ENCODE measurements around the gene GNG12. TPM values are rescaled to one million over a fixed set of nuclear protein-coding genes. Genes with fewer than 3 reads are reported as not detected.

The GNG12 gene
- total RNA-seq, 2 experiments from 2014 or later, result not detected

DNA sequence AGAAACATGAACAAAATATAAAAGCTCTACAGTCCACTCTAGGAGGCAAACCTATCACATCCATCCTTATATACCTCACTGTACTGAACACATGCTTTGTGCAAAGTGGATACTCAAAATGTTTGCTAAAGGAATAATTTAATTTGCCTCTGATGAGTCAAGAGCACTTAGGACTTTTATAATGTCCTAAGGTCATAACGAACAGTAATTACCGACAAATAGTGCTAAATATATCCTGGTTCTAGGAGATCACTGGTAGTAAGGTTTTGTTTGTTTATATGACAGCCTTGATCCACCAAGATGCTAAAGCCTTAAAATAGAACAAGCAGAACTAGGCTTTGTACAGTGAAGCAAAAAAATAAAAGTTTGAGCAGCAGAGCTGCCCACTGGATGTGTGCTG is 77.6 kb downstream of the GNG12 start:
- Mint-ChIP-seq H3K36me3 (ENCODE audit: low read depth) (no peaks in the 10 kb centered on the region), H3K4me3 (no peak overlapping the region), H3K27me3 (peaks cover 4% of the 10 kb centered on the region), H3K27ac (no peak overlapping the region), H3K4me1 (ENCODE audit: low read depth) (peaks cover 4% of the 10 kb centered on the region), H3K9me3 (no peaks in the 10 kb centered on the region)
- ChIA-PET POLR2A (interaction anchor here (0.6 kb wide), 1 partner anchor 667 kb away, joined by 3 read pairs; no protein-coding TSS in a partner anchor), CTCF (interaction anchor here (0.6 to 3.2 kb wide), 3 partner anchors 194 to 315 kb away, joined by 3 to 25 read pairs (median 6); no protein-coding TSS in a partner anchor)
- intact Hi-C loops (cut with micrococcal nuclease), result no loop called here
- no peak for TF ChIP-seq CTCF (IDR thresholded peaks at IDR 0.05)
- no peak for ATAC-seq
- no peak for DNase-seq

DNA sequence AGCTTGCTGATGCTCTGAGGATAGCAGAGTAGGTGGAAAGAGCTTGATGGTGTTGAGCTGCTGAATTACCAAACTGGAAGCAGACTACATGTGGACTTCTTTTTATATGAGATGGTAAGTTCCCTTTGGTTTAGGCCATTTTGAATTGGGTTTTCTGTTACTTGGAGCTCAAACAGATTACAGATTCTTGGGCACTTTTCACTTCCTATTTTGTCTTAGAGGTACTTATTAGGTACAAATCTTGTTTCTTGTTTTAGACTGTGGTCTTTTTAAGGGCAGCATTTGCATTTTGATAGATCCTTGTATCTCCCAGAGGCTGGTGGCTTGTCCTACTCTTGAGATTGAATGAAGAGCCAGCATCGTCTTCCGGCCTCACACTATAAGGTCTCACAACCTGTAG is 78.1 kb downstream of the GNG12 start:
- TF ChIP-seq CTCF (IDR thresholded peaks at IDR 0.05), result no peak
- H3K36me3 Mint-ChIP-seq (ENCODE audit: low read depth), result no peaks in the 10 kb centered on the region
- peaks cover 4% of the 10 kb centered on the region for H3K4me1 Mint-ChIP-seq (ENCODE audit: low read depth)
- ChIA-PET POLR2A (interaction anchor here (0.6 kb wide), 1 partner anchor 668 kb away, joined by 3 read pairs; no protein-coding TSS in a partner anchor), CTCF (interaction anchor here (0.6 to 3.2 kb wide), 3 partner anchors 194 to 314 kb away, joined by 3 to 25 read pairs (median 6); no protein-coding TSS in a partner anchor)
- no peaks in the 10 kb centered on the region for H3K9me3 Mint-ChIP-seq
- ATAC-seq (no peak), DNase-seq (no peak)
- H3K4me3 Mint-ChIP-seq, result no peak overlapping the region
- H3K27ac Mint-ChIP-seq, result no peak overlapping the region
- H3K27me3 Mint-ChIP-seq, result no peaks in the 10 kb centered on the region
- intact Hi-C loops (cut with micrococcal nuclease), result no loop called here

- ChIA-PET CTCF (interaction anchor here (2.5 to 3.4 kb wide), 3 partner anchors 11 to 222 kb away, joined by 6 to 25 read pairs (median 15); no protein-coding TSS in a partner anchor), POLR2A (no interaction called here)
- Mint-ChIP-seq H3K4me3 (no peak overlapping the region), H3K36me3 (ENCODE audit: low read depth) (no peaks in the 10 kb centered on the region), H3K9me3 (no peaks in the 10 kb centered on the region), H3K27me3 (peaks cover 2% of the 10 kb centered on the region), H3K4me1 (ENCODE audit: low read depth) (peaks cover 10% of the 10 kb centered on the region), H3K27ac (no peak overlapping the region)
- ATAC-seq, result no peak
- TF ChIP-seq CTCF (IDR thresholded peaks at IDR 0.05), result no peak
- intact Hi-C loops (cut with micrococcal nuclease), result no loop called here
- DNase-seq, result no peak
Measured at GRCh38 chr1:67754526-67754920, 78.7 kb downstream of the GNG12 start.

- Mint-ChIP-seq H3K4me1 (ENCODE audit: low read depth) (peaks cover 13% of the 10 kb centered on the region), H3K27me3 (peaks cover 2% of the 10 kb centered on the region), H3K27ac (no peak overlapping the region), H3K36me3 (ENCODE audit: low read depth) (no peaks in the 10 kb centered on the region), H3K9me3 (no peaks in the 10 kb centered on the region), H3K4me3 (no peak overlapping the region)
- intact Hi-C loops (cut with micrococcal nuclease), result no loop called here
- DNase-seq (peak; percentile 56), ATAC-seq (peak; percentile 72)
- CTCF ChIA-PET, result interaction anchor here (1.1 to 3.4 kb wide), 4 partner anchors 12 to 221 kb away, joined by 5 to 25 read pairs (median 10); no protein-coding TSS in a partner anchor
- POLR2A ChIA-PET, result no interaction called here
- no peak for TF ChIP-seq CTCF (IDR thresholded peaks at IDR 0.05)
Measured at GRCh38 chr1:67753776-67754525, 79.3 kb downstream of the GNG12 start.

- H3K27me3 Mint-ChIP-seq, result peaks cover 10% of the 10 kb centered on the region
- TF ChIP-seq CTCF (IDR thresholded peaks at IDR 0.05), result no peak
- ChIA-PET CTCF (interaction anchor here (0.7 to 3.4 kb wide), 7 partner anchors 8 to 217 kb away, joined by 3 to 24 read pairs (median 4); no protein-coding TSS in a partner anchor), POLR2A (interaction anchor here (0.7 kb wide), 1 partner anchor 60 kb away, joined by 3 read pairs; no protein-coding TSS in a partner anchor)
- ATAC-seq, result no peak
- no peaks in the 10 kb centered on the region for H3K9me3 Mint-ChIP-seq
- no peak overlapping the region for H3K27ac Mint-ChIP-seq
- no peaks in the 10 kb centered on the region for H3K36me3 Mint-ChIP-seq (ENCODE audit: low read depth)
- intact Hi-C loops (cut with micrococcal nuclease), result no loop called here
- H3K4me3 Mint-ChIP-seq, result no peak overlapping the region
- H3K4me1 Mint-ChIP-seq (ENCODE audit: low read depth), result peaks cover 28% of the 10 kb centered on the region
- no peak for DNase-seq
Measured at GRCh38 chr1:67752306-67752705, 81.0 kb downstream of the GNG12 start.
